ENCODE data around the gene MPND. TPM values are rescaled to one million over a fixed set of nuclear protein-coding genes. Genes with fewer than 3 reads are reported as not detected.

Gene MPND
- total RNA-seq, 1 experiment from 2014 or later: 37.0 TPM

GRCh38 chr19:4393947-4394590, 50.7 kb downstream of the MPND start:
- no peak for DNase-seq
- no peaks in the 10 kb centered on the region; the same call in 1 of the 2 replicates for H3K27me3 Mint-ChIP-seq (ENCODE audit: low read depth)
- Histone ChIP-seq H4K91ac (ENCODE audit: insufficient read length, low read depth, low read length) (no peak overlapping the region), H3K23ac (ENCODE audit: insufficient read length, low read depth, low read length) (no peak overlapping the region), H3K4me2 (ENCODE audit: insufficient read depth, insufficient read length, low read length) (no peak overlapping the region), H3K9me3 (ENCODE audit: control insufficient read depth, low read depth, low read length) (no peaks in the 10 kb centered on the region), H2BK20ac (ENCODE audit: low read depth, low read length, poor library complexity, severe bottlenecking) (no peak overlapping the region), H3K14ac (ENCODE audit: insufficient read depth, low read length) (no peak overlapping the region), H2BK120ac (ENCODE audit: low read depth, low read length, poor library complexity, severe bottlenecking) (no peak overlapping the region), H4K8ac (replicated peaks; ENCODE audit: insufficient read length, low read depth, low read length) (no peak overlapping the region), H3K56ac (ENCODE audit: insufficient read length, low read depth, low read length) (no peak overlapping the region), H2AK5ac (ENCODE audit: insufficient read length, low read length) (no peak overlapping the region), H2BK15ac (ENCODE audit: low read depth, low read length) (no peak overlapping the region), H3K9ac (ENCODE audit: extremely low read depth, insufficient read length, low read length) (no peak overlapping the region), H3K27me3 (ENCODE audit: insufficient read depth, low read length) (no peaks in the 10 kb centered on the region), H3K27ac (ENCODE audit: insufficient read length, low read depth, low read length) (no peak overlapping the region), H3K79me1 (ENCODE audit: insufficient read depth, low read depth, low read length, poor library complexity, severe bottlenecking) (peaks cover 17% of the 10 kb centered on the region), H3K18ac (ENCODE audit: insufficient read length, low read depth, low read length) (no peak overlapping the region), H3K23me2 (ENCODE audit: insufficient read length, low read depth, low read length, poor library complexity, severe bottlenecking) (no peaks in the 10 kb centered on the region), H3T11ph (ENCODE audit: low read length) (no peak overlapping the region), H3K4me1 (ENCODE audit: insufficient read depth, low read length) (no peaks in the 10 kb centered on the region; the same call in 1 of the 2 replicates), H4K5ac (ENCODE audit: insufficient read length, low read depth, low read length) (no peak overlapping the region), H3K79me2 (ENCODE audit: insufficient read depth, low read length) (peaks cover 30% of the 10 kb centered on the region; the same call in 1 of the 2 replicates), H2BK12ac (ENCODE audit: insufficient read length, low read depth, low read length) (no peak overlapping the region), H2AFZ (ENCODE audit: low read length) (no peak overlapping the region), H3K4ac (ENCODE audit: low read depth, low read length) (no peak overlapping the region), H2BK5ac (ENCODE audit: insufficient read length, low read length) (no peak overlapping the region), H4K20me1 (ENCODE audit: control insufficient read depth, insufficient read depth, insufficient read length) (no peaks in the 10 kb centered on the region)
- no peaks in the 10 kb centered on the region for H3K9me3 Mint-ChIP-seq
- H3K4me1 Mint-ChIP-seq: peaks cover 48 to 59% of the 10 kb centered on the region in 2 experiments
- peaks cover 5 to 25% (median 25%) of the 10 kb centered on the region in 3 experiments; a peak in 6 of 7 replicates for H3K36me3 Mint-ChIP-seq (ENCODE audit: insufficient read depth in 1 of 3, low read depth in 3 of 3)
- no peak for TF ChIP-seq CTCF (conservative IDR thresholded peaks at IDR 0.05)
- WGBS (ENCODE audit: extremely low coverage, insufficient read length, low lambda C conversion rate): no CpG with 5 or more reads among the region's 8 CpGs
- peak overlapping the region in 1 of 2 experiments; percentile 59; a peak in 2 of 5 replicates for H3K4me3 Mint-ChIP-seq
- H3K27ac Mint-ChIP-seq: peak overlapping the region; percentile 50 to 92 (median 63); a peak in 4 of 7 replicates

Data from H9 (cell line).